Subcutaneous adipose tissue (tissue), 4 donors: ENCODE measurements around the gene CEP170B. TPM values are rescaled to one million over a fixed set of nuclear protein-coding genes. Genes with fewer than 3 reads are reported as not detected.

Source experiments
- total RNA-seq, 4 donors: library from RNA; depleted of rRNA; stranded (reverse); fragments of >200 nt; gene quantifications; one replicate each; pipeline ENCODE4 v1.1.0, GENCODE V29; 2016
- TF ChIP-seq, protein P1 (sequence below): fragments of 450-650 bp; IDR thresholded peaks from one replicate; pipeline ENCODE4 v1.5.1; 2016; ENCODE audit warnings: low read depth, mild to moderate bottlenecking, control low read depth, antibody characterized with exemption, moderate library complexity

The CEP170B gene
- total RNA-seq, 4 donors from 2014 or later: 5.6 to 23.9 (median 9.3) TPM

DNA sequence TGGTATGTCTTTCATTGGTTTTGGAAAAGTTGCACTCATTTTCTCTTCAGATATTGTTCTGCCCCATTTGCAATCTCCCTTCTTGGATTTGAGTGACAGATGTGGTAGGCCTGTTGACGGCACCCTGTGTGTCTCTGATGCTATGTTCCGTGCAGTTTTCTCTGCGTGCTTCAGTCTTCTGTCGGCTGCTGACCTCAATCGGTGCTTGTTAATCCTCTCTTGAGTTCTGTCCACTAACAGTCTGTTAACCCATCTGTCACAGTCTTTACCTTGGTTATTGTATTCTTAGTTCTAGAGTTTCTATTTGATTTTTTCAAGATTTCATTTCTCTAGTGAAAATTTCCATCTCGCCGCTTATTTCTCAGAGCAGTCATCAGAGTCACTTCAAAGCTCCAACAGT is 38.9 kb downstream of the CEP170B start:
- TF ChIP-seq, protein P1, sequence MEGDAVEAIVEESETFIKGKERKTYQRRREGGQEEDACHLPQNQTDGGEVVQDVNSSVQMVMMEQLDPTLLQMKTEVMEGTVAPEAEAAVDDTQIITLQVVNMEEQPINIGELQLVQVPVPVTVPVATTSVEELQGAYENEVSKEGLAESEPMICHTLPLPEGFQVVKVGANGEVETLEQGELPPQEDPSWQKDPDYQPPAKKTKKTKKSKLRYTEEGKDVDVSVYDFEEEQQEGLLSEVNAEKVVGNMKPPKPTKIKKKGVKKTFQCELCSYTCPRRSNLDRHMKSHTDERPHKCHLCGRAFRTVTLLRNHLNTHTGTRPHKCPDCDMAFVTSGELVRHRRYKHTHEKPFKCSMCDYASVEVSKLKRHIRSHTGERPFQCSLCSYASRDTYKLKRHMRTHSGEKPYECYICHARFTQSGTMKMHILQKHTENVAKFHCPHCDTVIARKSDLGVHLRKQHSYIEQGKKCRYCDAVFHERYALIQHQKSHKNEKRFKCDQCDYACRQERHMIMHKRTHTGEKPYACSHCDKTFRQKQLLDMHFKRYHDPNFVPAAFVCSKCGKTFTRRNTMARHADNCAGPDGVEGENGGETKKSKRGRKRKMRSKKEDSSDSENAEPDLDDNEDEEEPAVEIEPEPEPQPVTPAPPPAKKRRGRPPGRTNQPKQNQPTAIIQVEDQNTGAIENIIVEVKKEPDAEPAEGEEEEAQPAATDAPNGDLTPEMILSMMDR: no peak

DNA sequence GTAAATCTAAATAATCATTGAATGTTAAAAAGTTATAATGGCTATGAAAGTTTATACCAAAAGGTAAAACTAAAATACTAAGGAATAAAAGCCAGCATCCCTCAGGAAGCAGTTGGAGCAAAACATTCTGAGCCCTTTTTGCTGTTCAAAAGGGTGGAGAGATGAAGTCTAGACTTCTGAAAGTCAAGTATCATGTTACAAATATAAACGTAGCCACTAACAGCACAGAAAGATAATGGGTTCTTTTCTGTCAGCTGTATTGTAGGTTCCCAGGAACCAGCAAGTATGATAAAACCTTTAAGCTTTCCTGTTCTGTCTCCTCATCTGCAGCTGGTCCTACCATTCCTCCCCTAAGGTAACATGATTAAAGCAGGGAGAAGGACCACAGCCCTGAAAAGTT is 43.2 kb downstream of the CEP170B start:
- TF ChIP-seq, protein P1: no peak

DNA sequence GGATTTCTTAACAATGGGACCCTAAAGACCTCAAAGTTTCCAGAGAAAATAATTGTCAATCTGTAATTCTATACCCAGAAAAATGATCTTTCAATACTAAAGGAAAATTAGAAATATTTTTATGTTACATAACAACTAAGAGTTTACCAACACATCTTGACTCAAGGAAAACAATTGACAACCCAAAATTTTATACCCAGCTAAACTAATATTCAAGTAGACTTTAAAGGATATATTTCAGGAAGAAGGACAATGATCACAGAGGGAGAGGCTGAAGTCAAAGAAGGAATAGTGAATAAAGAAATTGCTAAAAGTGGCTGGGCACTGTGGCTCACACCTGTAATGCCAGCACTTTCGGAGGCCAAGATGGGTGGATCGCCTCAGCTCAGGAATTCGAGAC is 47.0 kb downstream of the CEP170B start:
- TF ChIP-seq, protein P1: no peak

DNA sequence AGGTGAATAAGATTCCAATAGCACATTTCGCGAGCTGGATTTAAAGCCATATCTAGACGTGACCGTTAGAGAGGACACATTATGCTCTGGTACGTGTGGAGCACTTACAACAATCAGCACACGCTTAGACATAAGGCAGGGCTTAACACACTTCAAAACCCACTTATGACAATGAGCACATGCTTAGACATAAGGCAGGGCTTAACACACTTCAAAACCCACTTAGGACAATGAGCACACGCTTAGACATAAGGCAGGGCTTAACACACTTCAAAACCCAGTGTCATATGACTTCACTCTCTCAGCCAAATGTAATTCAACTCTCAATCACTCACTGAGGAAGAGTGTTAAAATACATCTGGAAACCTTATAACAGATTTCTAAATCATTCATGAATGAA is 48.4 kb downstream of the CEP170B start:
- TF ChIP-seq, protein P1: no peak

DNA sequence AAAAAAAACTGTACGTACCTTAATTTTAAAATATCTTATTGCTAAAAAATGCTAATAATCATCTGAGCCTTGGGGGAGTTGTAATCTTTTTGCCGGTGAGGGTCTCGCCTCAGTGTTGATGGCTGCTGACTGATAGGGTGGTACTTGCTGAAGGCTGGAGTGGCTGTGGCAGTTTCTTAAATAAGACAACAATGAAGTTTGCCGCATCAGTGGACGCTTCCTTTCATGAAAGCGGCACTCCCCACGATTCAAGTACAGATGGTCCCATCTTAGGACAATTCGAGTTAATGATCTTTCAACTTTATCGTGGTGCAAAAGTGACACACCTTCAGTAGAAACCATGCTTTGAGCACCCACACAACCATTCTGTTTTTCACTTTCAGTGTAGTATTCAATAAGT is 52.0 kb downstream of the CEP170B start:
- TF ChIP-seq, protein P1: no peak

DNA sequence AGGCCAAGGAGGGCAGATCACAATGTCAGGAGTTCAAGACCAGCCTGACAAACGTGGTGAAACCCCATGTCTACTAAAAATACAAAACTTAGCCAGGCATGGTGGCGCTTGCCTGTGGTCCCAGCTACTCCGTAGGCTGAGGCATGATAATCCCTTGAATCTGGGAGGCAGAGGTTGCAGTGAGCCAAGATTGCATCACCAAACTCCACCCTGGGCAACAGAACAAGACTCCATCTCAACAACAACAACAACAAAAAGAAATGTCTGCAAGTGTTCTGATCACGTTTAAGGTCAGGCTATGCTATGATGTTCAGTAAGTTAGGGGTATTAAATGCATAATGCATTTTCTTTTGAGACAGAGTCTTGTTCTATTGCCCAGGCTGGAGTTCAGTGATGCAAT is 52.9 kb downstream of the CEP170B start:
- TF ChIP-seq, protein P1: no peak

DNA sequence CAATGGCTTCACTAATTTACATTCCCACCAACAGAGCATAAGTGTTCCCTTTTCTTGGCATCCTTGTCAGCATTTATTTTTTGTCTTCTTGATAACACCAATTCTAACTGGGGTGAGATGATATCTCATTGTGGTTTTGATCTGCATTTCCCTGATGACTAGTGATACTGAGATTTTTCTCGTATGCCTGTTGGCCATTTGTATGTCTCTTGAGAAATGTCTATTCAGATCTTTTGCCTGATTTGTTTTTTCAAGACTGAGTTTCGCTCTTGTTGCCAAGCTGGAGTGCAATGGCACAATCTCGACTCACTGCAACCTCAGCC is 54.9 kb downstream of the CEP170B start:
- TF ChIP-seq, protein P1: no peak
